Hepatocyte (in vitro differentiated cells): ENCODE results near the gene LARP6. TPM values are rescaled to one million over a fixed set of nuclear protein-coding genes. Genes with fewer than 3 reads are reported as not detected.

Experiments
- DNase-seq: peaks from one replicate; pipeline ENCODE4 v3.0.0-alpha.2; 2016; ENCODE audit warnings: low spot score
- H2AFZ ChIP-seq: fragments of 200-600 bp; sonication (generic); 2 replicates; pipeline ENCODE4 v1.6.0; 2016; ENCODE audit warnings: antibody characterized with exemption, mild to moderate bottlenecking
- H3K27ac ChIP-seq: fragments of 200-600 bp; sonication (generic); 2 replicates; pipeline ENCODE4 v1.5.1; 2016; ENCODE audit warnings: mild to moderate bottlenecking
- H3K27me3 ChIP-seq: fragments of 200-600 bp; sonication (generic); 2 replicates; pipeline ENCODE4 v1.6.1; 2016
- H3K36me3 ChIP-seq: fragments of 200-600 bp; sonication (generic); replicated peaks from 2 replicates; pipeline ENCODE4 v1.5.1; 2016; ENCODE audit warnings: low read depth; ENCODE audit not compliant: insufficient read depth
- H3K4me1 ChIP-seq: fragments of 200-600 bp; sonication (generic); 2 replicates; pipeline ENCODE4 v1.5.1; 2016; ENCODE audit warnings: mild to moderate bottlenecking, moderate library complexity; ENCODE audit not compliant: insufficient read depth
- H3K4me2 ChIP-seq: fragments of 200-600 bp; sonication (generic); 2 replicates; pipeline ENCODE4 v1.6.0; 2016
- H3K4me3 ChIP-seq: fragments of 200-600 bp; sonication (generic); 2 replicates; pipeline ENCODE4 v1.5.1; 2016; ENCODE audit warnings: mild to moderate bottlenecking
- H3K79me2 ChIP-seq: fragments of 200-600 bp; sonication (generic); 2 replicates; pipeline ENCODE4 v1.6.0; 2017; ENCODE audit warnings: mild to moderate bottlenecking
- H3K9me2 ChIP-seq: fragments of 200-600 bp; sonication (generic); replicated peaks from 2 replicates; pipeline ENCODE4 v1.6.0; 2017; ENCODE audit warnings: mild to moderate bottlenecking; ENCODE audit not compliant: insufficient read depth
- H3K9me3 ChIP-seq: fragments of 200-600 bp; sonication (generic); 2 replicates; pipeline ENCODE4 v1.5.1; 2016; ENCODE audit warnings: low read depth, mild to moderate bottlenecking
- H4K20me1 ChIP-seq: fragments of 200-600 bp; sonication (generic); 2 replicates; pipeline ENCODE4 v1.6.0; 2016; ENCODE audit warnings: mild to moderate bottlenecking; ENCODE audit not compliant: insufficient read depth, poor library complexity, severe bottlenecking
- CTCF ChIP-seq: fragments of 200-600 bp; sonication (generic); IDR thresholded peaks from 2 replicates; pipeline ENCODE4 v1.5.1; 2016; ENCODE audit warnings: antibody characterized with exemption, mild to moderate bottlenecking; ENCODE audit not compliant: poor library complexity
- EZH2 ChIP-seq: fragments of 200-600 bp; sonication (generic); IDR thresholded peaks from 2 replicates; pipeline ENCODE4 v1.6.1; 2016; ENCODE audit warnings: antibody characterized with exemption, mild to moderate bottlenecking, borderline replicate concordance
- EZH2phosphoT487 ChIP-seq: fragments of 200-600 bp; sonication (generic); IDR thresholded peaks from one replicate; pipeline ENCODE4 v1.6.1; 2018; ENCODE audit warnings: antibody characterized with exemption, mild to moderate bottlenecking, low read depth, moderate library complexity; ENCODE audit not compliant: unreplicated experiment, severe bottlenecking
- WGBS: methylation state at CpG from one replicate; pipeline ENCODE4 v1.1.6; 2016; ENCODE audit warnings: low lambda C conversion rate; ENCODE audit errors: missing lambda C conversion rate; 5-methylcytosine and 5-hydroxymethylcytosine counted together
- polyA plus RNA-seq: library from polyadenylated mRNA; unstranded; fragments of >200 nt; fragmentation: Nextera tagmentation; extraction: Ambion mirVana; gene quantifications from 2 replicates; pipeline ENCODE4 v1.2.1, GENCODE V29; 2016
- total RNA-seq: library from RNA; depleted of rRNA; stranded (reverse); fragments of >200 nt; gene quantifications from 2 replicates; pipeline ENCODE4 v1.2.3, GENCODE V29; 2014

LARP6 gene
- total and polyA plus RNA-seq, 2 experiments from 2014 or later: 45.9 to 50.0 TPM

GRCh38 chr15:70802629-70803028 lies 51.3 kb downstream of the LARP6 start:
- Histone ChIP-seq H4K20me1 (no peaks in the 10 kb centered on the region), H3K79me2 (no peaks in the 10 kb centered on the region), H2AFZ (no peak overlapping the region), H3K9me2 (no peaks in the 10 kb centered on the region), H3K27me3 (no peaks in the 10 kb centered on the region), H3K36me3 (no peaks in the 10 kb centered on the region), H3K4me3 (no peak overlapping the region), H3K4me2 (no peak overlapping the region), H3K4me1 (peaks cover 10% of the 10 kb centered on the region), H3K9me3 (no peaks in the 10 kb centered on the region), H3K27ac (no peak overlapping the region)
- WGBS: 80% methylated on average over 4 of the region's 4 CpGs
- TF ChIP-seq EZH2phosphoT487 (no peak), EZH2 (no peak), CTCF (no peak)
- no peak for DNase-seq

- no peak for TF ChIP-seq CTCF
- no peak for TF ChIP-seq EZH2
- no peak for TF ChIP-seq EZH2phosphoT487
- no peak overlapping the region for H3K4me3 ChIP-seq
- H4K20me1 ChIP-seq: no peaks in the 10 kb centered on the region
- H3K27me3 ChIP-seq: no peaks in the 10 kb centered on the region
- WGBS: 85% methylated on average over 5 of the region's 5 CpGs
- no peaks in the 10 kb centered on the region for H3K9me3 ChIP-seq
- no peak for DNase-seq
- H3K9me2 ChIP-seq: no peaks in the 10 kb centered on the region
- no peak overlapping the region for H3K4me2 ChIP-seq
- H3K36me3 ChIP-seq: no peaks in the 10 kb centered on the region
- H3K79me2 ChIP-seq: no peaks in the 10 kb centered on the region
- H2AFZ ChIP-seq: no peak overlapping the region
- peak overlapping the region; percentile 49 for H3K27ac ChIP-seq
- H3K4me1 ChIP-seq: peaks cover 10% of the 10 kb centered on the region
These were observed 52.8 kb downstream of the LARP6 start for GRCh38 chr15:70801109-70801508.

GRCh38 chr15:70799667-70800450 lies 54.1 kb downstream of the LARP6 start:
- peak overlapping the region; percentile 0 for H3K4me2 ChIP-seq
- peak; percentile 49 for DNase-seq
- H3K27me3 ChIP-seq: no peaks in the 10 kb centered on the region
- 83% methylated on average over 9 of the region's 9 CpGs for WGBS
- no peaks in the 10 kb centered on the region for H3K9me2 ChIP-seq
- H2AFZ ChIP-seq: no peak overlapping the region
- no peaks in the 10 kb centered on the region for H3K36me3 ChIP-seq
- H3K4me3 ChIP-seq: no peak overlapping the region
- H3K9me3 ChIP-seq: no peaks in the 10 kb centered on the region
- no peaks in the 10 kb centered on the region for H4K20me1 ChIP-seq
- H3K79me2 ChIP-seq: no peaks in the 10 kb centered on the region
- H3K4me1 ChIP-seq: peaks cover 17% of the 10 kb centered on the region
- peak overlapping the region; percentile 59 for H3K27ac ChIP-seq
- no peak for TF ChIP-seq EZH2
- no peak for TF ChIP-seq EZH2phosphoT487
- no peak for TF ChIP-seq CTCF

GRCh38 chr15:70797464-70797863 lies 56.5 kb downstream of the LARP6 start:
- no peaks in the 10 kb centered on the region for H3K79me2 ChIP-seq
- no peaks in the 10 kb centered on the region for H3K27me3 ChIP-seq
- no peaks in the 10 kb centered on the region for H4K20me1 ChIP-seq
- H3K27ac ChIP-seq: no peak overlapping the region
- 94% methylated on average over 5 of the region's 5 CpGs for WGBS
- no peaks in the 10 kb centered on the region for H3K9me2 ChIP-seq
- TF ChIP-seq EZH2: no peak
- no peak for TF ChIP-seq EZH2phosphoT487
- TF ChIP-seq CTCF: no peak
- DNase-seq: no peak
- H3K4me1 ChIP-seq: peaks cover 21% of the 10 kb centered on the region
- H2AFZ ChIP-seq: no peak overlapping the region
- H3K4me3 ChIP-seq: no peak overlapping the region
- H3K4me2 ChIP-seq: no peak overlapping the region
- no peaks in the 10 kb centered on the region for H3K9me3 ChIP-seq
- H3K36me3 ChIP-seq: no peaks in the 10 kb centered on the region
